Measurements from ENCODE around the gene SMAD7.
A peak's percentile ranks its signal among the peaks of the same experiment; 100 is the strongest.

SMAD7 gene

DNA sequence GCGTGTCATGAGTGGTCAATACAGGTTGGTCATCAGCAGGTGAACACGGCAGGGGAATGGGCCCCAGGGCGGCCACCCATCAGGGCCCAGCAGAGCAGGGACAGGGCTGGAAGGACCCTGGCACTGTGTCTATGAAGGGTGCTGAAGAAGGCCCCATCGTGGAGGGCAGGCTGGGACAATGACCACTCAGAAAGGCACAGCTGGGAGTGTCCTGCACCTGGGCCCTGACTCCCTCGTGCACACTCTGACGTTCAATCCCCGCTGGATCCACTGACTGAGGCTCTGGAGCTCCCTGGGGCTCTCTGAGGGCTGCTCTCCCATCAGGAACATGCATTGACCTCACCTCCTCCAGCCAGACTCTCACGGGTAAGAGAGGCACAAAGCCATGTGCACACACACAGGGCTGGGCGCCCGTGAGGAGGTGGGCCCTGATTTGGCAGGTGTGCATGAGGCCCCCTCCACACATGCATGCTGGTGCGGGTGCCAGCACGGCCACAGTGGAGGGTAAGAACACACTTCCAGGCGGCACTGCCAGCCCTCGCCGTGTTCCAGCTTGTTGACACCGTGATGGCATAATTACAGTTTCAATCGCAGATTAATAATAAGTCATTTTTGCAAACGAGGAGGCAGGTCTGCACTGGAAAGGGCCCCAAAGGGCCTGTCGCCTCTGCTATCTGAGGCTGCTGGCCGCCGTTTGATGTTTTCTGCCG lies 58.5 kb downstream of the SMAD7 start:
- DNase-seq = peak; percentile 83

DNA sequence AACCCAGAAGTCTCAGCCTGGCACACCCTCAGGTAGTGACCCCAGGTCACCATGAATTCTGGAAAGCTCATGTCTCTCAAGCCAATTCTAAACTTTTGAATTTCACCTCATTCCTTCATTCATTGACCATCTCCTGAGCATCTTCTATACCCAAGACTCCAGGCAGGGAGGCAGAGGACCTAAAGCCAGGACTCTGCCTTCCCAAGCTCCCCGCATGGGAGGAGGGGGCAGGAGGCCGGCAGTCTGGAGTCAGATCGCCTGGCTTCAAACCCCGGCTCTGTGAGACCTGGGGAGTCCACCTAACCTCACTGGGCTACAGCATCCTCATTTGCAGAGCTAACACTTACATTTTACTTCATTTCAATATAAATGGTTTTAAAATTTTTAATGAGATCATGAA lies 59.0 kb downstream of the SMAD7 start:
- DNase-seq = no peak

GRCh38 chr18:48889981-48890762 lies 60.6 kb downstream of the SMAD7 start:
- DNase-seq = no peak

GRCh38 chr18:48889115-48889941 lies 61.4 kb downstream of the SMAD7 start:
- no peak for DNase-seq

DNA sequence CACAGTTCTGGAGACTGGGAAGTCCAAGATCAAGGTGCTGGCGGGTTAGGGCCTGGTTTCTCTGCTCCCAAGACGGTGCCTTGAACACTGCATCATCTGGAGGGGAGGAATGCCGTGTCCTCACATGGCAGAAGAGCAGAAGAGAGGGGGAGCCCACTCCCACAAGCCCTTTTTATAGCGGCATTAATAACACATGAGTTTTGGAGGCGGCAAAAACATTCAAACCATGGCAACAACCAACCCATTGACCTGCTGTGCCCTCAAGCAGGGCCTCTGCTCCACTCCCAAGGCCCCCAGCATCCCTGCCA lies 62.0 kb downstream of the SMAD7 start:
- no peak for DNase-seq

GRCh38 chr18:48887905-48888772 lies 62.6 kb downstream of the SMAD7 start:
- DNase-seq = no peak

DNA sequence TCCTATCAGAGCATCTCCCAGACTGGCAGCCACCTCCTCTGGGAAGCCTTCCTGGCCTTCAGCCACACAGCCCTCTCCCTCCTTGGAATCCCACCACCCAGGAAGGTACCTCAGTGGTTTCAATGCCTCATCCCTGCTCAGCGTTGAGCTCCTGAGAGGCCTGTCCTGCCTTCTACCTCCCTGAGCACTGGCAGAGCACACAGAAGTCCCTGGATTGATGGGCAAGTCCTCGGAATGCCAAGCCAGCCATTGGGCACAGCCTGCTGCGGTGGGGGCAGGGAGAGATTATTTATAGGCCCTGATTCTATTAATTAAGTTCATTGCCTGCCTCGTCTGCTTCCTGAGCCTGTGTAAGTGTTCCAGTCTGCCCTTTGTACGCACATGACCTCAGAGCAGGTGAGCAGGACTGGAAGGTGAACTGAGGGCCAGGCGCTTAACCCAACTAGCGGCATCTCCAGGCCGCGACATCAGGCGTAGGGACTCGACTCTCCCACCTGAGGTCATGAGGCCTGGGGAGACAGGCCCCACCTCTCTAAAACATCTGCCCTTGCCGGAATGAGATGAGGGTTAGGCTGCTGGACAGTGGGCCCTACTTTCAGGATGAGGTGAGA lies 63.4 kb downstream of the SMAD7 start:
- no peak for DNase-seq

- DNase-seq = no peak
These were observed 64.1 kb downstream of the SMAD7 start for GRCh38 chr18:48886520-48887293.

GRCh38 chr18:48885924-48886400 lies 64.8 kb downstream of the SMAD7 start:
- DNase-seq = no peak

- DNase-seq = no peak
These were observed 65.4 kb downstream of the SMAD7 start for GRCh38 chr18:48885266-48885923.

GRCh38 chr18:48884771-48885170 lies 66.0 kb downstream of the SMAD7 start:
- no peak for DNase-seq

DNA sequence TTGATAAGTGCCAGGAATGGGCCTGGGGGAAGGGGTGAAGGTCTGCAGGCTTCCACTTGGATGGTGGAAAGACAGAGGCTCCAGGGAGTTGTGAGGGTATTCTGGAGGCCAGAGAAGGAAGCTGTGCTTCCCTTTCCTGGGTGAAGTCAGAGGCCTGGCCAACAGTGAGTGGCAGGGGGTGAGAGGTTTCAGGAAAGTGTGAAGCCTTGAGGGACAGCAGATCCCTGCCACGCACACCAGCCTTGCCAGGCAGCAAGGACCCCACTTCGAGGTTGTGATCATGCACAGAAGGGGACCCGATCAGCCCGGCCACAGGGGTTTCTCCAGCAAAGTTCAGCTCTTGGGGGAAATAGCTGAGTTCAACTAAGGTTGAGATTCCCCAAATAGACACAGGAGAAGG lies 66.5 kb downstream of the SMAD7 start:
- DNase-seq = no peak

GRCh38 chr18:48882379-48882778 lies 68.4 kb downstream of the SMAD7 start:
- DNase-seq = no peak

GRCh38 chr18:48880931-48881330 lies 69.8 kb downstream of the SMAD7 start:
- no peak for DNase-seq

GRCh38 chr18:48879008-48879431 lies 71.7 kb downstream of the SMAD7 start:
- no peak for DNase-seq

DNA sequence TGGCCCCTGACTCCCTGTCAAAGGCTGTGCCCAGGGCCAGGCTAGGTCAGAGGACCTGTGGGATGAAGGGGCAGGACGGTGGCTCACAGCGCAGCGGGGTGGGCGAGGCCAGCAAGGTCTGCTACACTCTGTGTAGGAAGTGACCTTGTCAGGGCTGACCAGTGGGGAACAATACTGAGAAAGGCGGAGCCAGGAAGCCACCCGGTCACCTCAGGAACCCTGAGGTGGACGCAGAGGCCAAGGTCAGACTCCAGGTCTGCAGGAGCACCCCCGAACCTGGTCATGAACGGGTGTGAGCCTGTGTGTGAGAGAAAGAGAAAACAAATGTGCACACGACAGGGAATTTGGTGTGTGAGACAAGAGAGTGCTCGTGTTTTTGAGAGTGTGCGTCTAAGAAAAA lies 72.3 kb downstream of the SMAD7 start:
- DNase-seq = no peak

DNA sequence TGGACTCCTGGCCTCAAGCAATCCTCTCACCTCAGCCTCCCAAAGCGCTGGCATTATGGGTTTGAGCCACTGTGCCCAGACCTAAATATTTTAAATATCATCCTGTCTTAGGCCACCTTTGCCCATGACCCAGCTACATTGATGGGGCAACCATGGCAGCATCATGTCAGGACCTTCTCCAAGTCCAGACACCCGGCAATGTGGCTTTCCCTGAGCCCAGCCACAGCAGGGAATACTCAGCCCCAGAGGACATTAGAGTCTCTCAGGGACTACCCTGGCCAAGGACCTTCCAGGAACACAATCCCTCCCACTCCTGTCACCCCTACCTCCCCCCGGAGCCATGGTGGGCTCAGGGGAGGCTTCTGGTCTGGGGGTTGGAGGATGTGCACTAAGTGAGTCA lies 72.8 kb downstream of the SMAD7 start:
- no peak for DNase-seq

DNA sequence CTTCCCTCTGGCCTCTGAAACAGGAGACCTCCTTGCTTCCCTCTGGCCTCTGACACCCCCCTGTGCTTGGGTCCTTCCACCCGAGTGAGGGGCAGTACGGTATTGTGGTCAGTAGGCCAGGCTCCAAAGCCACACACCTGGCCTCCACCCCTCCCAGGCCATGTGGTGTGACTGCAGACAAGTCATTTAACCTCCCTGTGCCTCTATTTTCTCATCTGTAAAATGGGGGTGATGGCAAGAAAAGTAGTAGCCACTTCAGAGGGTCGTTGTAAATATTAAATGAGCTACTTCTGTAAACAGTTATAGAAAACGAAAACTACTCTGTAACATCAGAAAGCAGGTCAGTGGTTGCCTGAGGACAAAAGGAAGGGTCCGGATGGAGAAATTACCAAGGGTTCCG lies 74.2 kb downstream of the SMAD7 start:
- no peak for DNase-seq

GRCh38 chr18:48875942-48876511 lies 74.7 kb downstream of the SMAD7 start:
- no peak for DNase-seq

DNA sequence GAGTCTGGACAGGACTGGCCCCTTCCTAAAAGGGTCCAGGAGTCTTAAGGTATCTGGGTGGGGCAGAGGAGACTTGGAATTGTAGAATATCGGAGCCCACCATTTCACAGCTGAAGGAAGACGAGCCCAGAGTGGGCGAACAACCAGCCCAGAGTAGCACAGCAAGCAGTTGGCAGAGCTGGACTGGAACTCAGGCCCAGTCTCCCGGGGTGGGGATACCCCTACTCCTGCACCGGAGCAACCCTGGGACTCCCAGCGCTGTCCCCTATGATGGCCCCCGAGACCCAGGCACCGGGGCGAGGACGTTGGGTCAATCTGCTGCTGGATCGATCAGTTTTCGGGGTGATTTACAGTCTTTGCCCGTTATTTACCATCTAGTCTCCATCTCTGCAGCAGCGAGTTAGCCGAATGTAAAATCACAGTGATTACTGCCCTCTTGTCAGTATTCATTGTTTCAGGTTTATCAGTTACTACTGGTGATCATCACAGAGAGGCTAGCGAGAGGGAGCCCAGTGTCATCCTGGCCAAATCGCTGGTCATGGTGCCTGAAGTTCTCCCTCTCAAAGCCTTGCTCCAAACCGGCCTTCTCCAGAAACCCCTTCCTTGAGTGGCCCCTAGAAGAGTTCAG lies 75.3 kb downstream of the SMAD7 start:
- no peak for DNase-seq
